ENCODE measurements around the gene OPA1.

DNA sequence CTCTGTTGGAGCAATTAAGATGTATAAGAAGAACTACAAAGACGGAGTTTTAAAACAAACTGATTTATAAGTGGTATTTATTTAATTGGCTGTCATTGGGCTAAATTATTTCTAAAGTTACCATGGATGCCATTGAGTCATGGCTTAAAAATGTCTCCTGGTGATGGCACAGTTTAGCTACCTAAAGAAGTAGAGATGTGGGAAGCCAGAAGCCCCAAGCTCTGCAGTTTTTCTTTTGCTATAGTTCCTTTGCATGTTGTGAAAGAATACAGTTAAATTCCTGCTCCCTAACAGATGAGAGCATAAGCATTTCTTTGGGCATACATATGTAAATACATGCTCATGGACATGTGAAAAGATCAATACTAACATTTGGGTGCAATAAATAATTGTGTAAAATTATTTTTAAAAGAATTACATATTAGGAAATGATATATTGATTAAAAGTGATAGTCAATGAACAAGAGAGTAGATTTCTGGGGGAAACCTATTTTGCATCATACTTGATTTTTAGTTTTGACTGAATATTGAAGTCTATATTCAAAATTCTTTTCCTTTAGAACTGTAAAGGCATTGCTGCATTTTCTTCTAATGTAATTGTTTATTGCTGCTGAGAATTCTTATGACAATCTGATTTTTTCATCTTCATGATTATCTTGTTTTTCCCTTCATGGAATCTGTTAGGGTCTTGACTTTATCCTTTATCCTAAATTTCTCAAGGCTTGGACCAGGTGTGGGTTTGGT is 2.1 kb downstream of the OPA1 start:
- TF ChIP-seq, protein P1, sequence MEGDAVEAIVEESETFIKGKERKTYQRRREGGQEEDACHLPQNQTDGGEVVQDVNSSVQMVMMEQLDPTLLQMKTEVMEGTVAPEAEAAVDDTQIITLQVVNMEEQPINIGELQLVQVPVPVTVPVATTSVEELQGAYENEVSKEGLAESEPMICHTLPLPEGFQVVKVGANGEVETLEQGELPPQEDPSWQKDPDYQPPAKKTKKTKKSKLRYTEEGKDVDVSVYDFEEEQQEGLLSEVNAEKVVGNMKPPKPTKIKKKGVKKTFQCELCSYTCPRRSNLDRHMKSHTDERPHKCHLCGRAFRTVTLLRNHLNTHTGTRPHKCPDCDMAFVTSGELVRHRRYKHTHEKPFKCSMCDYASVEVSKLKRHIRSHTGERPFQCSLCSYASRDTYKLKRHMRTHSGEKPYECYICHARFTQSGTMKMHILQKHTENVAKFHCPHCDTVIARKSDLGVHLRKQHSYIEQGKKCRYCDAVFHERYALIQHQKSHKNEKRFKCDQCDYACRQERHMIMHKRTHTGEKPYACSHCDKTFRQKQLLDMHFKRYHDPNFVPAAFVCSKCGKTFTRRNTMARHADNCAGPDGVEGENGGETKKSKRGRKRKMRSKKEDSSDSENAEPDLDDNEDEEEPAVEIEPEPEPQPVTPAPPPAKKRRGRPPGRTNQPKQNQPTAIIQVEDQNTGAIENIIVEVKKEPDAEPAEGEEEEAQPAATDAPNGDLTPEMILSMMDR (IDR thresholded peaks at IDR 0.05) = no peak
- TF ChIP-seq POLR2AphosphoS5 (IDR thresholded peaks at IDR 0.05) = no peak
- TF ChIP-seq POLR2A (IDR thresholded peaks at IDR 0.05) = no peak

Measured in breast epithelium (tissue), 3 donors.